Activated B cell treated with CpG ODN at 0.5 μM for 24 hours (primary cell): ENCODE data around the gene KRI1. TPM values are rescaled to one million over a fixed set of nuclear protein-coding genes. Genes with fewer than 3 reads are reported as not detected.

Source experiments
- ATAC-seq: fragments of 200-7000 bp; cut with Tn5 transposase; one replicate; pipeline ENCODE4 v1.10.0; 2021; ENCODE audit warnings: low read depth, mild to moderate bottlenecking, moderate library complexity
- CTCF ChIA-PET: fragments of 350-600 bp; sonication (Branson Sonifier 250); formaldehyde crosslinking; loops from one replicate; lab custom pipeline; 2021; ENCODE audit warnings: antibody characterized with exemption; lab: Charles Lee
- POLR2A ChIA-PET: fragments of 350-600 bp; sonication (Branson Sonifier 250); formaldehyde crosslinking; loops from one replicate; lab custom pipeline; 2021; ENCODE audit warnings: antibody characterized with exemption; lab: Charles Lee
- DNase-seq: peaks from one replicate; pipeline ENCODE4 v3.0.0; 2022
- H3K27ac Mint-ChIP-seq: one replicate; pipeline ENCODE4 v1.8.0; 2020; ENCODE audit warnings: mixed read lengths
- H3K27me3 Mint-ChIP-seq: one replicate; pipeline ENCODE4 v1.8.0; 2021; ENCODE audit warnings: mixed read lengths
- H3K36me3 Mint-ChIP-seq: one replicate; pipeline ENCODE4 v1.8.0; 2021; ENCODE audit warnings: low read depth, mixed read lengths
- H3K4me1 Mint-ChIP-seq: one replicate; pipeline ENCODE4 v1.8.0; 2021; ENCODE audit warnings: mixed read lengths
- H3K4me3 Mint-ChIP-seq: one replicate; pipeline ENCODE4 v1.8.0; 2020; ENCODE audit warnings: mild to moderate bottlenecking, mixed read lengths
- H3K9me3 Mint-ChIP-seq: one replicate; pipeline ENCODE4 v1.8.0; 2020; ENCODE audit warnings: mixed read lengths
- intact Hi-C: fragments of 100-400 bp; cut with micrococcal nuclease; formaldehyde crosslinking; loops from one replicate; pipeline ENCODE4 v1.15.1; 2024
- total RNA-seq: library from RNA; stranded (reverse); gene quantifications from 2 replicates; pipeline ENCODE4 v1.2.3, GENCODE V29; 2022
- TF ChIP-seq, protein P1 (sequence below): fragments of 200-600 bp; IDR thresholded peaks from one replicate; pipeline ENCODE4 v1.8.0; 2022; ENCODE audit warnings: antibody characterized with exemption, mild to moderate bottlenecking

Gene KRI1
- total RNA-seq, 1 donor from 2014 or later, result 48.1 TPM

GRCh38 chr19:10603873-10604459 is 38.2 kb upstream of the KRI1 start:
- H3K9me3 Mint-ChIP-seq, result no peaks in the 10 kb centered on the region
- intact Hi-C loops, result loop anchor here (1.0 to 2.0 kb wide), 5 partner anchors 23 to 231 kb away; no protein-coding TSS in a partner anchor
- peak overlapping the region; percentile 97 for H3K4me3 Mint-ChIP-seq
- no peaks in the 10 kb centered on the region for H3K27me3 Mint-ChIP-seq
- peaks cover 44% of the 10 kb centered on the region for H3K4me1 Mint-ChIP-seq
- ChIA-PET POLR2A (interaction anchor here (0.5 to 5.6 kb wide), 30 partner anchors 8 to 770 kb away, joined by 3 to 45 read pairs (median 6); partner anchors contain the start of genes DNM2, KRI1, QTRT1 and SWSAP1), CTCF (interaction anchor here (0.9 to 6.6 kb wide), 5 partner anchors 11 to 96 kb away, joined by 3 to 42 read pairs (median 4); no protein-coding TSS in a partner anchor)
- peaks cover 13% of the 10 kb centered on the region for H3K36me3 Mint-ChIP-seq
- TF ChIP-seq, protein P1, sequence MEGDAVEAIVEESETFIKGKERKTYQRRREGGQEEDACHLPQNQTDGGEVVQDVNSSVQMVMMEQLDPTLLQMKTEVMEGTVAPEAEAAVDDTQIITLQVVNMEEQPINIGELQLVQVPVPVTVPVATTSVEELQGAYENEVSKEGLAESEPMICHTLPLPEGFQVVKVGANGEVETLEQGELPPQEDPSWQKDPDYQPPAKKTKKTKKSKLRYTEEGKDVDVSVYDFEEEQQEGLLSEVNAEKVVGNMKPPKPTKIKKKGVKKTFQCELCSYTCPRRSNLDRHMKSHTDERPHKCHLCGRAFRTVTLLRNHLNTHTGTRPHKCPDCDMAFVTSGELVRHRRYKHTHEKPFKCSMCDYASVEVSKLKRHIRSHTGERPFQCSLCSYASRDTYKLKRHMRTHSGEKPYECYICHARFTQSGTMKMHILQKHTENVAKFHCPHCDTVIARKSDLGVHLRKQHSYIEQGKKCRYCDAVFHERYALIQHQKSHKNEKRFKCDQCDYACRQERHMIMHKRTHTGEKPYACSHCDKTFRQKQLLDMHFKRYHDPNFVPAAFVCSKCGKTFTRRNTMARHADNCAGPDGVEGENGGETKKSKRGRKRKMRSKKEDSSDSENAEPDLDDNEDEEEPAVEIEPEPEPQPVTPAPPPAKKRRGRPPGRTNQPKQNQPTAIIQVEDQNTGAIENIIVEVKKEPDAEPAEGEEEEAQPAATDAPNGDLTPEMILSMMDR, result no peak
- ATAC-seq (peak; percentile 26), DNase-seq (peak; percentile 22)
- peak overlapping the region; percentile 98 for H3K27ac Mint-ChIP-seq

GRCh38 chr19:10603084-10603872 is 37.5 kb upstream of the KRI1 start:
- intact Hi-C loops, result loop anchor here (1.0 to 2.0 kb wide), 3 partner anchors 36 to 232 kb away; no protein-coding TSS in a partner anchor
- Mint-ChIP-seq H3K27ac (peak overlapping the region; percentile 98), H3K27me3 (no peaks in the 10 kb centered on the region), H3K36me3 (peaks cover 13% of the 10 kb centered on the region), H3K4me3 (peak overlapping the region; percentile 97), H3K4me1 (peaks cover 41% of the 10 kb centered on the region), H3K9me3 (no peaks in the 10 kb centered on the region)
- ChIA-PET POLR2A (interaction anchor here (0.6 to 5.6 kb wide), 30 partner anchors 9 to 771 kb away, joined by 3 to 45 read pairs (median 6); partner anchors contain the start of genes CDKN2D, DNM2, KRI1 and QTRT1), CTCF (interaction anchor here (1.4 to 6.6 kb wide), 4 partner anchors 22 to 96 kb away, joined by 3 to 42 read pairs (median 22); no protein-coding TSS in a partner anchor)
- ATAC-seq, result peak; percentile 60
- TF ChIP-seq, protein P1, result no peak
- peak; percentile 84 for DNase-seq

GRCh38 chr19:10602330-10603083 is 36.7 kb upstream of the KRI1 start:
- TF ChIP-seq, protein P1, result no peak
- peak overlapping the region; percentile 97 for H3K4me3 Mint-ChIP-seq
- CTCF ChIA-PET, result interaction anchor here (6.0 to 6.6 kb wide), 2 partner anchors 21 to 43 kb away, joined by 40 to 42 read pairs; no protein-coding TSS in a partner anchor
- peaks cover 39% of the 10 kb centered on the region for H3K4me1 Mint-ChIP-seq
- H3K36me3 Mint-ChIP-seq, result peaks cover 13% of the 10 kb centered on the region
- ATAC-seq (peak; percentile 73), DNase-seq (peak; percentile 86)
- peak overlapping the region; percentile 98 for H3K27ac Mint-ChIP-seq
- H3K9me3 Mint-ChIP-seq, result no peaks in the 10 kb centered on the region
- no peaks in the 10 kb centered on the region for H3K27me3 Mint-ChIP-seq
- POLR2A ChIA-PET, result interaction anchor here (0.5 to 5.6 kb wide), 28 partner anchors 9 to 501 kb away, joined by 3 to 45 read pairs (median 5); partner anchors contain the start of genes CARM1, CDKN2D, DNM2 and ICAM1
- intact Hi-C loops, result loop anchor here (1.0 to 2.0 kb wide), 4 partner anchors 36 to 232 kb away; partner anchors contain the start of gene KRI1

- TF ChIP-seq, protein P1, result no peak
- Mint-ChIP-seq H3K9me3 (no peaks in the 10 kb centered on the region), H3K36me3 (peaks cover 10% of the 10 kb centered on the region), H3K27ac (peak overlapping the region; percentile 71), H3K27me3 (no peaks in the 10 kb centered on the region), H3K4me3 (peak overlapping the region; percentile 63), H3K4me1 (peaks cover 36% of the 10 kb centered on the region)
- ChIA-PET CTCF (interaction anchor here (6.0 to 6.6 kb wide), 2 partner anchors 21 to 43 kb away, joined by 40 to 42 read pairs; no protein-coding TSS in a partner anchor), POLR2A (interaction anchor here (0.5 to 5.6 kb wide), 21 partner anchors 8 to 500 kb away, joined by 3 to 45 read pairs (median 6); partner anchors contain the start of genes CARM1, CDKN2D, DNM2 and ICAM1)
- ATAC-seq, result no peak
- no peak for DNase-seq
- intact Hi-C loops, result loop anchor here (1.0 to 2.0 kb wide), 2 partner anchors 36 to 233 kb away; partner anchors contain the start of gene KRI1
Observed at GRCh38 chr19:10601999-10602329, 36.2 kb upstream of the KRI1 start.
